Mesendoderm (in vitro differentiated cells): ENCODE results near the gene EHMT2.
"Not testable (repeated sequence)": the region's sequence is repeated elsewhere in the genome, so short reads cannot be mapped to it uniquely, and the experiment has no call there.

Source experiments
- DNase-seq: peaks from one replicate; pipeline ENCODE4 v3.0.0; 2013
- H2AK5ac ChIP-seq: 2 replicates; pipeline ENCODE4 v1.6.1; 2013; ENCODE audit warnings: low read length, inconsistent platforms
- H2BK120ac ChIP-seq: 2 replicates; pipeline ENCODE4 v1.6.1; 2013; ENCODE audit warnings: low read depth, mild to moderate bottlenecking, low read length, moderate library complexity, mixed read lengths
- H2BK15ac ChIP-seq: replicated peaks from 2 replicates; pipeline ENCODE4 v1.6.1; 2013; ENCODE audit warnings: low read depth, mild to moderate bottlenecking, moderate library complexity
- H2BK5ac ChIP-seq: 2 replicates; pipeline ENCODE4 v1.6.1; 2013; ENCODE audit warnings: low read length, inconsistent platforms
- H3K18ac ChIP-seq: 2 replicates; pipeline ENCODE4 v1.6.1; 2013; ENCODE audit warnings: mild to moderate bottlenecking, low read length, mixed read lengths
- H3K23ac ChIP-seq: one replicate; pipeline ENCODE4 v1.6.1; 2013; ENCODE audit warnings: low read length
- H3K27ac ChIP-seq: 2 replicates; pipeline ENCODE4 v1.5.1; 2013; ENCODE audit warnings: low read depth, mild to moderate bottlenecking, inconsistent platforms, low read length, moderate library complexity
- H3K27me3 ChIP-seq: 2 replicates; pipeline ENCODE4 v1.6.1; 2013; ENCODE audit warnings: low read length, control low read depth, mild to moderate bottlenecking, inconsistent platforms; ENCODE audit not compliant: insufficient read depth, poor library complexity
- H3K36me3 ChIP-seq: 2 replicates; pipeline ENCODE4 v1.6.1; 2013; ENCODE audit warnings: low read length, inconsistent platforms; ENCODE audit not compliant: control insufficient read depth, insufficient read depth
- H3K4ac ChIP-seq: one replicate; pipeline ENCODE4 v1.6.1; 2013; ENCODE audit warnings: low read depth, mild to moderate bottlenecking, low read length, moderate library complexity
- H3K4me1 ChIP-seq: 2 replicates; pipeline ENCODE4 v1.6.1; 2013; ENCODE audit warnings: low read depth, low read length, inconsistent platforms; ENCODE audit not compliant: control insufficient read depth
- H3K4me2 ChIP-seq: 2 replicates; pipeline ENCODE4 v1.6.1; 2013; ENCODE audit warnings: low read length
- H3K4me3 ChIP-seq: 2 replicates; pipeline ENCODE4 v1.5.1; 2013; ENCODE audit warnings: mild to moderate bottlenecking, low read length
- H3K56ac ChIP-seq: one replicate; pipeline ENCODE4 v1.6.1; 2013; ENCODE audit warnings: low read length
- H3K79me1 ChIP-seq: 2 replicates; pipeline ENCODE4 v1.6.1; 2013; ENCODE audit warnings: low read length, inconsistent platforms
- H3K79me2 ChIP-seq: 2 replicates; pipeline ENCODE4 v1.6.1; 2013; ENCODE audit warnings: mild to moderate bottlenecking, low read length; ENCODE audit not compliant: control insufficient read depth, insufficient read depth
- H3K9ac ChIP-seq: 2 replicates; pipeline ENCODE4 v1.6.1; 2013; ENCODE audit warnings: low read length, inconsistent platforms
- H4K5ac ChIP-seq: one replicate; pipeline ENCODE4 v1.6.1; 2013; ENCODE audit warnings: low read length
- H4K8ac ChIP-seq: one replicate; pipeline ENCODE4 v1.6.1; 2013; ENCODE audit warnings: low read depth, mild to moderate bottlenecking, control low read depth, low read length, moderate library complexity
- WGBS: extraction: QIAGEN DNeasy Blood & Tissue Kit; methylation state at CpG from one replicate; pipeline ENCODE4 v1.1.7; 2013; ENCODE audit warnings: low lambda C conversion rate, missing lambda C conversion rate; ENCODE audit not compliant: insufficient coverage; ENCODE audit errors: extremely low coverage; 5-methylcytosine and 5-hydroxymethylcytosine counted together

Gene EHMT2

DNA sequence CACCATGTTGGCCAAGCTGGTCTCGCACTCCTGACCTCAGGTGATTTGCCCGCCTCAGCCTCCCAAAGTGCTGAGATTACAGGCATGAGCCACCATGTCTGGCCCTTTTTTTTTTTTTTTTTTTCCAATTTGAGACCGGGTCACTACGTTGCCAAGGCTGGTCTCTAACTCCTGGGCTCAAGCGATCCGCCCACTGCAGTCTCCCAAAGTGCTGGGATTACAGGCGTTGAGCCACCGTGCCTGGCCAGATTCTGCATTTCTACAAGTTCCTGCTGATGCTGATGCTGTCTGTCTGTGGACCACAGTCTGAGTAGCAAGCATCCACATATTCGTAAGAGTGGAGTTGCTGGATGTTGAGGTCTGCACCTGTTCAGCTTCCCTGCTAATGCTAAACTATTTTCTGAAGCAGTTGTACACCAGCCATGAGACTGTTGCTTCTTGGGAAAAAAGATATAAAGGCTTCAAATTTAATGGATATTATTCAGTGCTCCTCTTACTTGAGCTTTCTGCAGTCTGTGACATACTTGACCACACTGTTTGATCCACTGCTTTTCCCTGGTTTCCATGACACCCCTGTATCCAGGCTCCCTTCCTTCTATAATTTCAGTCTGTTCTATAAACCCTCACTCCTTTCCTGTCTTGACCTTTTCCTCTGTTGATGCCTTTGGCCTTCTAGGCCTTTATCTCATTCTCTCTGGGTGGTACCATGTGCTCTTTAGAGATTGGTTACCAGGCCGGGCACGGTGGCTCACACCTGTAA lies 14.5 kb upstream of the EHMT2 start:
- H3K27me3 ChIP-seq = no peaks in the 10 kb centered on the region
- H3K56ac ChIP-seq = no peak overlapping the region
- no peaks in the 10 kb centered on the region for H3K79me1 ChIP-seq
- no peak overlapping the region for H4K8ac ChIP-seq
- H2AK5ac ChIP-seq = no peak overlapping the region
- no peak overlapping the region for H3K9ac ChIP-seq
- no CpG with 5 or more reads among the region's 11 CpGs for WGBS
- no peak overlapping the region for H2BK15ac ChIP-seq
- H4K5ac ChIP-seq = no peak overlapping the region
- H3K36me3 ChIP-seq = no peaks in the 10 kb centered on the region
- H3K27ac ChIP-seq = no peak overlapping the region
- no peak overlapping the region for H3K4ac ChIP-seq
- H3K79me2 ChIP-seq = no peaks in the 10 kb centered on the region
- H3K23ac ChIP-seq = no peak overlapping the region
- H3K4me3 ChIP-seq = no peak overlapping the region
- H3K18ac ChIP-seq = no peak overlapping the region
- H3K4me1 ChIP-seq = no peaks in the 10 kb centered on the region
- DNase-seq = no peak
- no peak overlapping the region for H2BK5ac ChIP-seq
- H3K4me2 ChIP-seq = no peak overlapping the region
- no peak overlapping the region for H2BK120ac ChIP-seq

DNA sequence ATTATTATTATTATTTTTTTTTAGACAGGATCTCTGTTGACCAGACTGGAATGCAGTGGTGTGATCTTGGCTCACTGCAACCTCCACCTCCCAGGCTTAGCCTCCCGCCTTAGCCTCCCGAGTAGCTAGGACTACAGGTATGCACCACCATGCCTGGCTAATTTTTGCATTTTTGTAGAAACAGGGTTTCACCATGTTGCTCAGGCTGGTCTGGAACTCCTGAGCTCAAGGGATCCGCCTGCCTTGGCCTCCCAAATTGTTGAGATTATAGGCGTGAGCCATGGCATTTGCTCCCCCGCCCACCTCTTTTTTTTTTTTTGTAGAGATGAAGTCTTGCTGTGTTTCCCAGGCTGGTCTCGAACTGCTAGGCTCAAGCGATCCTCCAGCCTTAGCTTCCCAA lies 11.8 kb upstream of the EHMT2 start:
- not testable (repeated sequence) for H3K79me1 ChIP-seq, H2BK15ac ChIP-seq, DNase-seq, H2BK5ac ChIP-seq, H3K56ac ChIP-seq, H4K8ac ChIP-seq, H3K27me3 ChIP-seq, H3K79me2 ChIP-seq, H4K5ac ChIP-seq, H2BK120ac ChIP-seq, H3K4me2 ChIP-seq, H3K4ac ChIP-seq, H3K23ac ChIP-seq, H2AK5ac ChIP-seq, H3K9ac ChIP-seq, H3K36me3 ChIP-seq, H3K27ac ChIP-seq, H3K18ac ChIP-seq, H3K4me1 ChIP-seq, H3K4me3 ChIP-seq
- no CpG with 5 or more reads among the region's 7 CpGs for WGBS

DNA sequence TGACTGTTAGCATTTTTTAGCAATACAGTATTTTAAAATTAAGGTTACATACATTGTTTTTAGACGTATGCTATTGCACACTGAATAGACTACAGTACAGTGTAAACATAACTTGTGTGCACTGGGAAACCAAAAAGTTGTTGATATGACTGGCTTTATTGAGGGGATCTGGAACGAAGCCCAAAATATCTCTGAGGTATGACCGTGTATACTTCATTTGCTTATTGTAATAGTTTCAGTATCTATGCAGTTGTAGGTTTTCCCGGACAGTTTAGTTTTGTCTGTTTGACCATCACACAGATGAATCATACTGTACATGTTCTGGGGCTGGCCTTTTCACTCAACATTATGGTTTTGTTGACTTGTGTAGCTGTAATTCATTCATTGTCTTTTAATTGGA lies 11.3 kb upstream of the EHMT2 start:
- WGBS = no CpG with 5 or more reads among the region's 4 CpGs

DNA sequence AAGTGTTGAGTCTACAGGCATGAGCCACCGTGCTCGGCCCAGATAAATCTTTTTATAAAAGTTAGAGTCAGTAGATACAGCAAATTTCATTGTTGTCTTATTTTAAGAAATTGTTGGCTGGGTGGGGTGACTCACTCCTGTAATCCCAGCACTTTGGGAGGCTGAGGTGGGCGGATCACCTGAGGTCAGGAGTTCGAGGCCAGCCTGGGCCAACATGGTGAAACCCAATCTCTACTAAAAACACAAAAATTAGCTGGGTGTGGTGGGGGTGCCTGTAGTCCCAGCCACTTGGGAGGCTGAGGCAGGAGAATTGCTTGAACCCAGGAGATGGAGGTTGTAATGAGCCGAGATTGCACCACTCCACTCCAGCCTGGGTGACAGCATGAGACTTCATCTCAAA lies 10.8 kb upstream of the EHMT2 start:
- H2BK15ac ChIP-seq, H3K36me3 ChIP-seq, H3K27me3 ChIP-seq, H4K8ac ChIP-seq, H3K18ac ChIP-seq, H2AK5ac ChIP-seq, H3K27ac ChIP-seq, H3K4me1 ChIP-seq, H3K4me2 ChIP-seq, H3K79me1 ChIP-seq, DNase-seq, H4K5ac ChIP-seq, H3K4ac ChIP-seq, H3K9ac ChIP-seq, H2BK5ac ChIP-seq, H3K56ac ChIP-seq, H2BK120ac ChIP-seq, H3K23ac ChIP-seq, H3K79me2 ChIP-seq, H3K4me3 ChIP-seq: not testable (repeated sequence)
- WGBS = no CpG with 5 or more reads among the region's 5 CpGs

More for the DNA sequence above, 11.3 kb upstream of the EHMT2 start:
- H3K36me3 ChIP-seq = no peaks in the 10 kb centered on the region
- no peaks in the 10 kb centered on the region for H3K27me3 ChIP-seq
- no peaks in the 10 kb centered on the region for H3K79me2 ChIP-seq
- no peak overlapping the region for H2BK5ac ChIP-seq
- H3K23ac ChIP-seq = no peak overlapping the region
- H3K4me1 ChIP-seq = no peaks in the 10 kb centered on the region
- no peak overlapping the region for H3K9ac ChIP-seq
- no peak overlapping the region for H4K5ac ChIP-seq
- H3K27ac ChIP-seq = no peak overlapping the region
- H3K4ac ChIP-seq = no peak overlapping the region
- no peak overlapping the region for H3K4me2 ChIP-seq
- no peak overlapping the region for H3K18ac ChIP-seq
- H3K56ac ChIP-seq = no peak overlapping the region
- no peak overlapping the region for H3K4me3 ChIP-seq
- H2BK120ac ChIP-seq = no peak overlapping the region
- H4K8ac ChIP-seq = no peak overlapping the region
- no peak for DNase-seq
- H2AK5ac ChIP-seq = no peak overlapping the region
- no peak overlapping the region for H2BK15ac ChIP-seq
- no peaks in the 10 kb centered on the region for H3K79me1 ChIP-seq

DNA sequence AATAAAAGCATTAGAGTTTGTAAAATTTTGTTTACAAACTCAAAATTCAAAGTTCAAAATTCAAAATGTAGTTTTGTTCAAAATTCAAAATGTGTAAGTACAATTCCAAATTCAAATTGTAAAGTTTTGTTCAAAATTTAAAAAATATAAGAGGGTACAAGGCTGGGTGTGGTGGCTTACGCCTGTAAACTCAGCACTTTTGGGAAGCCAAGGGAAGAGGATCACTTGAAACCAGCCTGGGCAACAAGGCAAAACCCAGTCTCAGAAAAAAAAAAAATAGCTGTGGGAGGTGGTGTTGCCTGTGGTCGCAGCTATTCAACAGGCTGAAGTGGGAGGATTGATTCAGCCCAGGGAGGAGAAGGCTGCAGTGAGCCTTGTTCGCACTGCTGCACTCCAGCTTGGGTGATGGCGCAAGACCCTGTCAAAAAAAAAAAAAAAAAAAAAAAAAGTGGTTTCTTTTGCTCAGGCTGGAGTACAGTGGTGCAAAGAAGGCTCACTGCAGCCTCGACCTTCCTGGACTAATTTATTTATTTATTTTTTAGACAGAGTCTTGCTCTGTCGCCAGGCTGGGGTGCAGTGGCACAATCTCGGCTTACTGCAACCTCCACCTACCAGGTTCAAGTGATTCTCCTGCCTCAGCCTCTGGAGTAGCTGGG lies 9.8 kb upstream of the EHMT2 start:
- H4K8ac ChIP-seq = no peak overlapping the region
- no peak overlapping the region for H3K56ac ChIP-seq
- H3K79me1 ChIP-seq = no peaks in the 10 kb centered on the region
- no peaks in the 10 kb centered on the region for H3K36me3 ChIP-seq
- no peak overlapping the region for H4K5ac ChIP-seq
- no CpG with 5 or more reads among the region's 7 CpGs for WGBS
- no peaks in the 10 kb centered on the region for H3K27me3 ChIP-seq
- H2BK5ac ChIP-seq = no peak overlapping the region
- no peaks in the 10 kb centered on the region for H3K79me2 ChIP-seq
- H2BK15ac ChIP-seq = no peak overlapping the region
- H3K23ac ChIP-seq = no peak overlapping the region
- H3K18ac ChIP-seq = no peak overlapping the region
- no peak overlapping the region for H3K4me3 ChIP-seq
- H3K27ac ChIP-seq = no peak overlapping the region
- DNase-seq = no peak
- no peak overlapping the region for H3K9ac ChIP-seq
- H3K4ac ChIP-seq = no peak overlapping the region
- H2BK120ac ChIP-seq = no peak overlapping the region
- no peaks in the 10 kb centered on the region for H3K4me1 ChIP-seq
- H2AK5ac ChIP-seq = no peak overlapping the region
- no peak overlapping the region for H3K4me2 ChIP-seq
